AG04450 (cell line): ENCODE data around the gene ZNF708. TPM values are rescaled to one million over a fixed set of nuclear protein-coding genes. Genes with fewer than 3 reads are reported as not detected.
"Not testable (repeated sequence)": the region's sequence is repeated elsewhere in the genome, so short reads cannot be mapped to it uniquely, and the experiment has no call there.

ENCODE experiments used
- CTCF ChIA-PET: fragments of 300-600, 350-600 bp; formaldehyde crosslinking; extraction: SDS; loops from one replicate; lab custom pipeline; 2022; ENCODE audit warnings: antibody characterized with exemption, inconsistent platforms; lab: Charles Lee
- POLR2A ChIA-PET: fragments of 350-600 bp; formaldehyde crosslinking; extraction: SDS; loops from one replicate; lab custom pipeline; 2021; ENCODE audit warnings: antibody characterized with exemption, inconsistent platforms; lab: Yijun Ruan, JAX
- DNase-seq: peaks from one replicate; pipeline ENCODE4 v3.0.0-alpha.2; 2011; ENCODE audit warnings: low read depth, low spot score
- H3K27ac ChIP-seq: one replicate; pipeline ENCODE4 v1.5.1; 2012; ENCODE audit warnings: low read depth, low read length, control low read depth
- H3K27me3 ChIP-seq: one replicate; pipeline ENCODE4 v1.6.0; 2012; ENCODE audit warnings: low read length; ENCODE audit not compliant: control insufficient read depth, insufficient read depth
- H3K4me3 ChIP-seq: 2 replicates; pipeline ENCODE4 v1.5.1; 2011; ENCODE audit warnings: mild to moderate bottlenecking, low read depth, low read length, control low read depth
- H3K9me3 ChIP-seq: 2 replicates; pipeline ENCODE4 v1.5.1; 2012; ENCODE audit warnings: low read length; ENCODE audit not compliant: control insufficient read depth, insufficient read depth
- CTCF ChIP-seq: IDR thresholded peaks from 2 replicates; pipeline ENCODE4 v1.5.1; 2011; ENCODE audit warnings: low read depth, low read length, control low read depth, inconsistent platforms
- polyA plus RNA-seq: library from polyadenylated mRNA; depleted of rRNA; stranded (reverse); fragments of >200 nt; gene quantifications from 2 replicates; pipeline ENCODE4 v1.2.3, GENCODE V29; 2011

ZNF708 gene
- polyA plus RNA-seq, 1 experiment = 4.4 TPM

- no peak for DNase-seq
- POLR2A ChIA-PET = interaction anchor here (0.6 kb wide), 1 partner anchor 1191 kb away, joined by 13 read pairs; no protein-coding TSS in a partner anchor
- CTCF ChIA-PET = no interaction called here
Measured at GRCh38 chr19:21269813-21270212, 59.4 kb downstream of the ZNF708 start.

GRCh38 chr19:21264891-21265290 is 64.3 kb downstream of the ZNF708 start:
- POLR2A ChIA-PET = no interaction called here
- CTCF ChIA-PET = no interaction called here
- Histone ChIP-seq H3K4me3 (no peak overlapping the region), H3K9me3 (peaks cover 41% of the 10 kb centered on the region), H3K27me3 (no peaks in the 10 kb centered on the region), H3K27ac (no peak overlapping the region)
- no peak for DNase-seq
- TF ChIP-seq CTCF = no peak

More at GRCh38 chr19:21269813-21270212, 59.4 kb downstream of the ZNF708 start:
- Histone ChIP-seq H3K9me3 (peaks cover 37% of the 10 kb centered on the region), H3K4me3 (no peak overlapping the region), H3K27ac (no peak overlapping the region), H3K27me3 (no peaks in the 10 kb centered on the region)
- TF ChIP-seq CTCF = no peak

- no peak for TF ChIP-seq CTCF
- POLR2A ChIA-PET = no interaction called here
- H3K27ac ChIP-seq = no peak overlapping the region
Measured at GRCh38 chr19:21264416-21264815, 64.8 kb downstream of the ZNF708 start.

GRCh38 chr19:21260848-21261381 is 68.3 kb downstream of the ZNF708 start:
- H3K4me3 ChIP-seq, H3K27ac ChIP-seq, CTCF ChIA-PET, DNase-seq, H3K27me3 ChIP-seq, POLR2A ChIA-PET: not testable (repeated sequence)
- peaks cover 35% of the 10 kb centered on the region for H3K9me3 ChIP-seq

More at GRCh38 chr19:21264416-21264815, 64.8 kb downstream of the ZNF708 start:
- Histone ChIP-seq H3K9me3 (peaks cover 41% of the 10 kb centered on the region), H3K27me3 (no peaks in the 10 kb centered on the region), H3K4me3 (no peak overlapping the region)
- no peak for DNase-seq
- CTCF ChIA-PET = no interaction called here

GRCh38 chr19:21260164-21260847 is 68.9 kb downstream of the ZNF708 start:
- no peak overlapping the region for H3K27ac ChIP-seq
- H3K27me3 ChIP-seq = no peaks in the 10 kb centered on the region
- peaks cover 32% of the 10 kb centered on the region for H3K9me3 ChIP-seq
- POLR2A ChIA-PET = no interaction called here
- no peak for DNase-seq
- H3K4me3 ChIP-seq = no peak overlapping the region
- CTCF ChIA-PET = no interaction called here
- no peak for TF ChIP-seq CTCF

- CTCF ChIA-PET, H3K4me3 ChIP-seq, H3K27me3 ChIP-seq, POLR2A ChIA-PET, DNase-seq, H3K27ac ChIP-seq: not testable (repeated sequence)
- peaks cover 25% of the 10 kb centered on the region for H3K9me3 ChIP-seq
Measured at GRCh38 chr19:21259421-21260124, 69.6 kb downstream of the ZNF708 start.
